HepG2 (cell line): ENCODE data around the gene PCGF2. TPM values are rescaled to one million over a fixed set of nuclear protein-coding genes. Genes with fewer than 3 reads are reported as not detected.

Experiments
- ATAC-seq: fragments of 200-7000 bp; cut with Tn5 transposase; 3 replicates; pipeline ENCODE4 v1.9.1; 2020; ENCODE audit warnings: mild to moderate bottlenecking, moderate library complexity
- BruUV-seq: library from RNA; stranded (reverse); fragments of 400-500 nt; replicated peaks from 2 replicates; lab custom pipeline; 2021; lab: Mats Ljungman, UMichigan
- CTCF ChIA-PET: fragments of 300-600 bp; formaldehyde crosslinking; extraction: SDS; loops from one replicate; lab custom pipeline; 2021; ENCODE audit warnings: low total read pairs, inconsistent platforms, low intra/inter-chr PET ratio; lab: Yijun Ruan, JAX
- POLR2A ChIA-PET: fragments of 350-600 bp; sonication (Branson Sonifier 250); formaldehyde crosslinking; loops from one replicate; lab custom pipeline; 2020; ENCODE audit warnings: antibody characterized with exemption, inconsistent platforms; lab: Yijun Ruan, JAX
- DNase-seq: peaks from one replicate; pipeline ENCODE4 v3.0.0-alpha.2; 2015; ENCODE audit warnings: low spot score
- FAIRE-seq: peaks from 3 replicates; lab custom pipeline; 2011; peaks lifted over from hg19 to GRCh38; lab: Jason Lieb, UNC
- H2AFZ ChIP-seq: one replicate; pipeline ENCODE4 v1.6.1; 2011; ENCODE audit warnings: low read length, inconsistent platforms
- H3K27ac ChIP-seq: fragments of 300-600 bp; 3 replicates; pipeline ENCODE4 v1.8.0; 2011; ENCODE audit warnings: mixed run types, mild to moderate bottlenecking, mixed read lengths, low read length, inconsistent platforms; ENCODE audit not compliant: insufficient read depth; ENCODE audit errors: extremely low read length
- H3K27me3 ChIP-seq, 2 experiments: fragments of 200-600 bp in 1 of 2; 2 replicates in 1 of 2; 3 replicates in 1 of 2; pipeline versions ENCODE4 v1.6.0 to v1.8.0; 2011; ENCODE audit warnings: low read length in 2 of 2, mild to moderate bottlenecking in 2 of 2, moderate library complexity in 2 of 2, inconsistent platforms in 1 of 2; ENCODE audit not compliant: insufficient read depth in 2 of 2, control insufficient read depth in 1 of 2
- H3K36me3 ChIP-seq, 2 experiments: fragments of 200-600 bp in 1 of 2; replicated peaks in 1 of 2; 2 replicates in 1 of 2; 3 replicates in 1 of 2; pipeline versions ENCODE4 v1.5.1 to v1.8.0; 2011; ENCODE audit warnings: low read length in 2 of 2, inconsistent platforms in 1 of 2; ENCODE audit not compliant: insufficient read depth in 2 of 2, control insufficient read depth in 1 of 2
- H3K4me1 ChIP-seq: 2 replicates; pipeline ENCODE4 v1.5.1; 2012; ENCODE audit warnings: low read length, inconsistent platforms; ENCODE audit not compliant: insufficient read depth
- H3K4me2 ChIP-seq: 2 replicates; pipeline ENCODE4 v1.6.0; 2011; ENCODE audit warnings: low read depth, low read length, inconsistent platforms
- H3K4me3 ChIP-seq, 3 experiments: fragments of 200-600 bp in 1 of 3; sonication (generic), shearing (Covaris generic) in 1 of 3; replicated peaks in 1 of 3; 2 replicates each; pipeline ENCODE4 v1.5.1; 2011 to 2016; ENCODE audit warnings: low read length in 3 of 3, inconsistent platforms in 2 of 3, low read depth in 2 of 3, mild to moderate bottlenecking in 2 of 3, control low read depth in 1 of 3, mixed read lengths in 1 of 3; ENCODE audit not compliant: insufficient read depth in 1 of 3
- H3K79me2 ChIP-seq: one replicate; pipeline ENCODE4 v1.6.1; 2011; ENCODE audit warnings: low read length, inconsistent platforms; ENCODE audit not compliant: insufficient read depth
- H3K9ac ChIP-seq: 2 replicates; pipeline ENCODE4 v1.6.0; 2011; ENCODE audit warnings: mild to moderate bottlenecking, low read depth, low read length, inconsistent platforms; ENCODE audit not compliant: insufficient read depth
- H3K9me3 ChIP-seq: 2 replicates; pipeline ENCODE4 v1.5.1; 2012; ENCODE audit warnings: mild to moderate bottlenecking, low read length
- H4K20me1 ChIP-seq: 2 replicates; pipeline ENCODE4 v1.6.0; 2011; ENCODE audit warnings: inconsistent platforms, mild to moderate bottlenecking, low read length, moderate library complexity; ENCODE audit not compliant: insufficient read depth
- AGO2 ChIP-seq: fragments of 200-400 bp; formaldehyde crosslinking; optimal IDR thresholded peaks from 2 replicates; pipeline ENCODE3; 2017; ENCODE audit warnings: mild to moderate bottlenecking, low read depth, low read length, moderate library complexity
- DZIP1 ChIP-seq: sonication (generic); formaldehyde crosslinking; IDR thresholded peaks from 2 replicates; pipeline ENCODE4 v1.5.0; 2020; ENCODE audit warnings: mild to moderate bottlenecking, missing genetic modification reagents
- GRHL1 ChIP-seq: sonication (generic); formaldehyde crosslinking; conservative IDR thresholded peaks from 2 replicates; pipeline ENCODE4 v1.8.0; 2022; ENCODE audit warnings: missing genetic modification reagents
- SIX1 ChIP-seq: sonication (generic); formaldehyde crosslinking; IDR thresholded peaks from 2 replicates; pipeline ENCODE4 v1.4.0; 2020; ENCODE audit warnings: missing genetic modification reagents, borderline replicate concordance
- SMARCE1 ChIP-seq: fragments of 450-650 bp; IDR thresholded peaks from 2 replicates; pipeline ENCODE4 v1.6.1; 2017; ENCODE audit warnings: borderline replicate concordance
- ZNF512 ChIP-seq: sonication (generic); formaldehyde crosslinking; IDR thresholded peaks from 2 replicates; pipeline ENCODE4 v1.4.0; 2020; ENCODE audit warnings: mild to moderate bottlenecking, missing genetic modification reagents
- ZNF768 ChIP-seq: sonication (generic); formaldehyde crosslinking; IDR thresholded peaks from 2 replicates; pipeline ENCODE4 v1.4.0; 2020; ENCODE audit warnings: missing genetic modification reagents
- ZNF878 ChIP-seq: sonication (generic); formaldehyde crosslinking; IDR thresholded peaks from 2 replicates; pipeline ENCODE4 v1.8.1; 2023; ENCODE audit warnings: mild to moderate bottlenecking, missing genetic modification reagents, moderate library complexity
- WGBS: methylation state at CpG from one replicate; pipeline ENCODE4 v1.1.6; 2017; ENCODE audit warnings: low lambda C conversion rate; 5-methylcytosine and 5-hydroxymethylcytosine counted together
- in situ Hi-C: cut with HindIII; loops from 2 replicates; pipeline ENCODE4 v1.10.0; 2017; ENCODE audit warnings: low pct_unique_long_range_greater_than_20kb; ENCODE audit not compliant: extremely low pct_ligation_motif_present
- intact Hi-C: fragments of 100-400 bp; cut with micrococcal nuclease; formaldehyde crosslinking; loops from one replicate; pipeline ENCODE4 v1.10.0; 2022; ENCODE audit not compliant: unreplicated experiment
- polyA plus RNA-seq, 8 experiments: library from polyadenylated mRNA; depleted of rRNA in 3 of 8; stranded (reverse) in 7 of 8; unstranded in 1 of 8; fragments of >200 nt; fragmentation: Illumina TruSeq in 4 of 8; extraction: Trizol in 4 of 8; gene quantifications; 2 replicates each; pipeline versions ENCODE4 v1.2.1 to v1.2.3, GENCODE V29; 2011 to 2016; ENCODE audit warnings: low read depth in 4 of 8, missing spikeins in 1 of 8, mixed read lengths in 1 of 8; ENCODE audit not compliant: insufficient read depth in 1 of 8
- total RNA-seq, 5 experiments: library from RNA; depleted of rRNA; stranded (reverse); fragments of >200 nt; fragmentation: Illumina TruSeq; extraction: Trizol; gene quantifications; 2 replicates each; pipeline ENCODE4 v1.2.3, GENCODE V29; 2016; ENCODE audit warnings: low read depth in 1 of 5
- TF ChIP-seq, protein P1 (sequence below): IDR thresholded peaks from 2 replicates; pipeline ENCODE4 v1.6.1; 2012; ENCODE audit warnings: low read length, improper control_type of control experiment
- TF ChIP-seq, protein P2 (sequence below): sonication (generic); formaldehyde crosslinking; IDR thresholded peaks from 2 replicates; pipeline ENCODE4 v1.5.1; 2020; ENCODE audit warnings: mild to moderate bottlenecking, missing genetic modification reagents, moderate library complexity

PCGF2 gene
- total and polyA plus RNA-seq, 2 of the 13 experiments (the other 11 are each of a cell fraction or from before 2014, with no cell fraction given), result 11.6 to 29.4 TPM

DNA sequence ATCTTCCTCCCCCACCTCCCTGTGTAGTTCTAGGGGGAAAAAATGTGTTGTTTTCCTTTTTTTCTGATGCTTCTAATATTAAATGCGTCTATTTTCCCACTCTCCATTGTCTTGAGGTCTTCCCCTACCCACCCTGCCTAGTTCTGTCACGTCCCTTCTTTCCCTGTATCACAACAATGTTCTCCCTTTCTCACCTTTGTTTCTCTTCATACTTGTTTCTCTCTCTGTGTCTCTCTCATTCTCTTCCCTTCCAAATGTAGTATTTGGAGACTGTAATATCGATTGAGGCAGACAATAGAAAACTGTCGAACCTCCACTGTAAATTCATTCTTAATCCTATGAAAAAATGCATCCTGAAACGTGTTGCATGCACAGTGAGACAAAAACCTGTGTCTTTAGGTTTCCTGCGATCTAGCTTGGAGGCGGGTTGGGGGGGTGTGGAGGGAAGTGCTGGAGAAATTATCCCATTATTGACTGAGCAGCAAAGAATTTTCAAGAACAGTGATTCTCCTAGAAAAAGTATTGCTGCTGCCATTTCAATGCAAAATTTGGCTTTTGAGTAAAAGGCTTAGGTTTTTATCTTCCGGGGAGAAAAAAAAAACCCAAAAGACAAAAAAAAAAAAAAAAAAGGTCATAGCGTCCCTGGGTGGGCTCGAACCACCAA is 3.1 kb upstream of the PCGF2 start:
- peaks cover 37% of the 10 kb centered on the region for H3K4me1 ChIP-seq
- under 1% methylated on average over 10 of the region's 10 CpGs for WGBS
- peak overlapping the region; percentile 91 for H3K4me2 ChIP-seq
- H3K9ac ChIP-seq, result peak overlapping the region; percentile 68
- H3K27ac ChIP-seq, result peak overlapping the region; percentile 68
- no peaks in the 10 kb centered on the region for H4K20me1 ChIP-seq
- H3K27me3 ChIP-seq, result no peaks in the 10 kb centered on the region; a peak in 1 of 5 replicates
- FAIRE-seq (no peak), DNase-seq (no peak), ATAC-seq (no peak)
- peak overlapping the region; percentile 57 for H2AFZ ChIP-seq
- H3K4me3 ChIP-seq, result peak overlapping the region; percentile 82 to 93 (median 84)
- no TSS peak for BruUV-seq
- in situ Hi-C loops, result loop anchor here (25.0 kb wide), 1 partner anchor 411 kb away; the partner anchor contains the start of genes ARL5C and PLXDC1
- H3K79me2 ChIP-seq, result peaks cover 30% of the 10 kb centered on the region
- H3K36me3 ChIP-seq, result peaks cover 7 to 15% of the 10 kb centered on the region in 2 experiments
- intact Hi-C loops, result loop anchor here (5.0 kb wide), 2 partner anchors 116 to 1356 kb away; no protein-coding TSS in a partner anchor
- CTCF ChIA-PET, result no interaction called here
- POLR2A ChIA-PET, result interaction anchor here (0.7 to 4.4 kb wide), 13 partner anchors 13 to 290 kb away, joined by 3 to 57 read pairs (median 4); partner anchors contain the start of genes CISD3, CWC25, LASP1 and MLLT6
- H3K9me3 ChIP-seq, result no peaks in the 10 kb centered on the region
- TF ChIP-seq, protein P1, sequence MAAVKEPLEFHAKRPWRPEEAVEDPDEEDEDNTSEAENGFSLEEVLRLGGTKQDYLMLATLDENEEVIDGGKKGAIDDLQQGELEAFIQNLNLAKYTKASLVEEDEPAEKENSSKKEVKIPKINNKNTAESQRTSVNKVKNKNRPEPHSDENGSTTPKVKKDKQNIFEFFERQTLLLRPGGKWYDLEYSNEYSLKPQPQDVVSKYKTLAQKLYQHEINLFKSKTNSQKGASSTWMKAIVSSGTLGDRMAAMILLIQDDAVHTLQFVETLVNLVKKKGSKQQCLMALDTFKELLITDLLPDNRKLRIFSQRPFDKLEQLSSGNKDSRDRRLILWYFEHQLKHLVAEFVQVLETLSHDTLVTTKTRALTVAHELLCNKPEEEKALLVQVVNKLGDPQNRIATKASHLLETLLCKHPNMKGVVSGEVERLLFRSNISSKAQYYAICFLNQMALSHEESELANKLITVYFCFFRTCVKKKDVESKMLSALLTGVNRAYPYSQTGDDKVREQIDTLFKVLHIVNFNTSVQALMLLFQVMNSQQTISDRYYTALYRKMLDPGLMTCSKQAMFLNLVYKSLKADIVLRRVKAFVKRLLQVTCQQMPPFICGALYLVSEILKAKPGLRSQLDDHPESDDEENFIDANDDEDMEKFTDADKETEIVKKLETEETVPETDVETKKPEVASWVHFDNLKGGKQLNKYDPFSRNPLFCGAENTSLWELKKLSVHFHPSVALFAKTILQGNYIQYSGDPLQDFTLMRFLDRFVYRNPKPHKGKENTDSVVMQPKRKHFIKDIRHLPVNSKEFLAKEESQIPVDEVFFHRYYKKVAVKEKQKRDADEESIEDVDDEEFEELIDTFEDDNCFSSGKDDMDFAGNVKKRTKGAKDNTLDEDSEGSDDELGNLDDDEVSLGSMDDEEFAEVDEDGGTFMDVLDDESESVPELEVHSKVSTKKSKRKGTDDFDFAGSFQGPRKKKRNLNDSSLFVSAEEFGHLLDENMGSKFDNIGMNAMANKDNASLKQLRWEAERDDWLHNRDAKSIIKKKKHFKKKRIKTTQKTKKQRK, result no peak
- TF ChIP-seq ZNF878 (CRISPR knock-in tag), result no peak
- TF ChIP-seq, protein P2, sequence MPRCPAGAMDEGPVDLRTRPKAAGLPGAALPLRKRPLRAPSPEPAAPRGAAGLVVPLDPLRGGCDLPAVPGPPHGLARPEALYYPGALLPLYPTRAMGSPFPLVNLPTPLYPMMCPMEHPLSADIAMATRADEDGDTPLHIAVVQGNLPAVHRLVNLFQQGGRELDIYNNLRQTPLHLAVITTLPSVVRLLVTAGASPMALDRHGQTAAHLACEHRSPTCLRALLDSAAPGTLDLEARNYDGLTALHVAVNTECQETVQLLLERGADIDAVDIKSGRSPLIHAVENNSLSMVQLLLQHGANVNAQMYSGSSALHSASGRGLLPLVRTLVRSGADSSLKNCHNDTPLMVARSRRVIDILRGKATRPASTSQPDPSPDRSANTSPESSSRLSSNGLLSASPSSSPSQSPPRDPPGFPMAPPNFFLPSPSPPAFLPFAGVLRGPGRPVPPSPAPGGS, result no peak
- no peak for TF ChIP-seq SMARCE1
- no peak for TF ChIP-seq ZNF768 (CRISPR knock-in tag)
- TF ChIP-seq AGO2, result no peak
- TF ChIP-seq SIX1 (CRISPR knock-in tag), result no peak
- TF ChIP-seq DZIP1 (CRISPR knock-in tag), result no peak
- peak; percentile 93 for TF ChIP-seq ZNF512 (CRISPR knock-in tag)
- TF ChIP-seq GRHL1 (CRISPR knock-in tag), result no peak
